GDM1 (cell line): ENCODE data around the gene DDX18.

ENCODE experiments used
- DNase-seq: peaks from one replicate; lab custom pipeline; 2025; lab: John Stamatoyannopoulos, UW

The DDX18 gene

DNA sequence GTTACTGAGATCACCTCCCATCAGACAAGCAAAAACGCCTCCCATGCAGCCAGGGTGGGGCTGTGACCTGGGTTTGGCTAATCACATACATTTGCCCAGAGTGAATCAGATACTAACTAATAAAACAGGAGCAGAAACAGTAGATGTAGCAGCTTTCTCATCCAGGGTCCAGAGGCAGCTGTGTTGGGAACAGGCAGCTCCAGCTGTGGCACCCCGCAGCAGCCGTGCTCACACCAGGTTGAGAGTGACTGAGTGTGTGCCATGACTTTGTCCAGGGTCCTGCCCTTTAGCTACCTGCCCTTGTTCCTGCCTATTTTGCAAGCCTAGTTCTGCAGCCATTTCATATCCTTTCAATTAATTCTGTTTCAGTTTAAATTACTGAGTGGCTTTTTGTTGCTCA, 20.5 kb downstream of the DDX18 start:
- no peak for DNase-seq

DNA sequence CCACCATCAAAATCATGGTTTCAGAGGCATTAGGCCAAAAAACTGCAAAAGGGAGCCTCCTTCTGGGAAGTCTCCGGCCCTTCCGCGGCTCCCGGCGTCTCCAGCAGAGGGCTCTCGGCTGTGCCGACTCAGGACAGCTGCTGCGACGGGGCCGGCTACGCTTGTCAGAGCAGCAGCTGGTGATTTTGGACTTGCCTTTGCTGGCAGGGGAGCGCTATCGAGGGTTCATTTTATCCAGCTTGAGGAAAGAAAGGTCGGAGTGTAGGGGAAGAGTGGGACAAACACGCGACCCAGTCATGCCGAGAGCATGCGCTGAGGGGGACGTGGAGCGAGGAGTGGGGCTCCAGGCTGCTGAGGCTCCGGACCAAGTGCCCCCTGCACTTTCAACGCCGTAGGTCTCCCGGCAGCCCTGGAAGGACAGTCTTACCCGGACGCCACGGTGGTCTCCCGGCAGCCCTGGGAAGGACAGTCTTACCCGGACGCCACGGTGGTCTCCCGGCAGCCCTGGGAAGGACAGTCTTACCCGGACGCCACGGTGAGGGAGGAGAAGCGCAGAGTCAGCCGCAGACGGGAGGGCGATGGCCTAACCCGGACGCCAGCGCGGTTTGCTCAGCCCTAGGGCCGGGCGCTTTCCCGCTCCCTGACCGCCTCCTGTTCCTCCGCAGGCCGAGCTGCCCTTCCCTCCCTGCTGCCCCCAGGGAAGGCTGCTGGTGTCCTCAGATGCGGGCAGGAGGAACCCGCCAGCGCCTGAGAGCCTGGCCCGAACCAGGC, 21.7 kb downstream of the DDX18 start:
- DNase-seq, result no peak

DNA sequence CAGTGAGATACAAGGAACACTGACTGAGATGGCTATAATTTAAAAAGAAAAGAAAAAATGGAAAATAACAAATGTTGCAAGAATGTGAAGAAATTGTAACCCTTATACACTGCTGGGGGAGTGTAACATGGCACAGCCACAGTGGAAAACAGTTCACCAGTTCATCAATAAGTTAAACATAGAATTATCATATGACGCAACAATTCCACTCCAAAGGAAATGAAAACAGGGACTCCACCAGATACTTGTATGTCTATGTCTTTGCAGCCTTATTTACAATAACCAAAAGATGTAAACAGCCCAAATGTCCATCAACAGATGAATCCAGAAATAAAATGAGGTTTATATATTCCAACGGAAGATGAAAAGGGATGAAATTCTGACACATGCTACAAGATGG, 30.8 kb downstream of the DDX18 start:
- no peak for DNase-seq

DNA sequence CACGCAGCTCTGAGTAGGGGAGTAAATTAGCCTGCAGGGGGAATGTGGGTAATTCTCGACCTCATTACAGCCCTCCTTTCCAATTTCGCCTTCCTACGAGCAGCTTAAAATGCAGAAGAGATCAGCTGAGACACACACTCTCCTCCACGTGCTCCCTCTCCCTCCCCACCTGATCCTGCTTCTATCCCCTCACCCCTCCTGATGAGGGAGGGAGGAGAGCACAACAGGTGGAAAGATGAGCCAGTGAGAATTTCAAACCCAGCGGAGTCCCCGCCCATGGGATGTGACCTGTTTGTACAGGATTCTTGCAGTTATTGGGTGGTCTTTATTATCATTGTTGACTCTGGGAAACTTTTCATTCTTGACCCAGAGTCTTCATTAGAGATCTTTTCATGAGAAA, 35.5 kb downstream of the DDX18 start:
- no peak for DNase-seq

DNA sequence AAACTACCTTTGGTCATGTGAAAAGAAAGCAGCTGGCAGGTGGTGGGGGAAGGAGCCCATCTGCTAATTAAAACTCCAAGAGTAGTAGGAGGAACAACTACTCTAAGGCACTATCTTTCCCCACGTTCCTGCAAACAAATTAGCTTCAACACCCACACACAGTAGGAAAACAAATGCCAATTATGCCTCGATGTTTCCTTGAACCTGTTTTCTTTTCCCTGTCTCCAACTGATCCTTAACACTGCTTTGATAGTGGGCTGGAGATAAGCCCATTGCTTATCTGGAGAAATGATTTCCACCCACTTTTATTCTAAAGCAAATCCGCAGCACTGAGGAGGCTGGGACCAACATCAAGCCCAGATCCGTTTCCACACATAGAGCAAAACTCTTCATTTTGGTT, 36.0 kb downstream of the DDX18 start:
- DNase-seq, result no peak

- no peak for DNase-seq
Measured at GRCh38 chr2:117851969-117852368, 37.5 kb downstream of the DDX18 start.

- DNase-seq, result no peak
Measured at GRCh38 chr2:117853316-117853715, 38.8 kb downstream of the DDX18 start.

GRCh38 chr2:117853873-117854272, 39.4 kb downstream of the DDX18 start:
- no peak for DNase-seq

GRCh38 chr2:117854610-117855009, 40.1 kb downstream of the DDX18 start:
- no peak for DNase-seq

- DNase-seq, result no peak
Measured at GRCh38 chr2:117855886-117856285, 41.4 kb downstream of the DDX18 start.

DNA sequence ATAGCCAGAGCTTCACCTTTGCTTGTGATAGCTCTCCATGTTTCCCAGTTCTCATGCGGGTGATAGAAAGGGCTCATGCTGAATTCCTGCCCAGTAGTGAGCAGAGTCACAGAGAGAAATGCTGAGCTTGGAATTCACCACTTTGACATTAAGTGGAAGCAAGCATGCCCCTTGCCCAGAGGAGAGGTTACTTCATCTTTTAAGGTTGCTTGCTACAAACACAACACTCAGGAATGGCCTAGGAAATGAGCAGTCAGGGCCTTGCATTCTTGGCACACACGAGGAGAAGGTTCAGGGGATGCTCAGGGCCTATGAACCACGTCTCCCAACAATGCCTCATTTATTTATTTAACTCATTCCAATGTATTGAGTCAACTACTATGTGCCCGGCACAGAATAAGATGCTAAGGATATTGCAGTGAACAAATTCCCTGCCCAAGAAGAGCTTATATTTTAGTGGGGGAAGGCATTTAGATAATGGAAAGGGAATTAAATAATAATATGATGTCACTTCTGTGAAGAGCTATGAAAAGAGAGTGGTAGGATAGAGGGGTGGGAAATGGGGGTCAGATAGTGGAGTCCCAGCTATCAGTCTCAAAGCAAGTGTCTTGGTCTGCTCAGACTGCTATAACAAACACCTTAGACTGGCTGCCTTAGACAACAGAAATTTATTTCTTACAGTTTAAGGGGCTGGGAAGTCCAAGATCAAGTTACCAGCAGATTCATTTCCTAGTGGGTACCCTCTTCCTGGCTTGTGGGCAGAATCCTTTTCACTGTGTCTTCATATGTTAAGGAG, 42.1 kb downstream of the DDX18 start:
- no peak for DNase-seq

DNA sequence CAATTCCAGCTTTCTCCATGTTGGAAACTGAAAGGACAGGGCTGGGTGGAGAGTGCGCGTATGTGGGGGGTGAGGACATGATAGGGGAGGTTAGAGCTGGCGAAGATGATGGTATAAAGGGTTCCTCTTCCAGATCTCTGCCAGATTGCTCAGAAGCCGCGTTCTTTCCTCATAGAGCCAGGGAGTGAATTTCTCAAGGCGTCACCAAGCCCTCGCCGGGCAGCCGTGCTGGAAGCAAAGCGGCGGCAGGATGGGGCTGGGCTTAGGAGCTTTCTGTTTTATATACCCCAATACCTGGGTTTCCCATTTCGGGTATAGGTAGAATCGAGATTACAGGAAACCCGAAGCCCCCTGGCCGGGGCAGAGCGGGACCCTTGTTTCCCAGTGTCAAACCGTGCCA, 43.8 kb downstream of the DDX18 start:
- DNase-seq, result no peak

DNA sequence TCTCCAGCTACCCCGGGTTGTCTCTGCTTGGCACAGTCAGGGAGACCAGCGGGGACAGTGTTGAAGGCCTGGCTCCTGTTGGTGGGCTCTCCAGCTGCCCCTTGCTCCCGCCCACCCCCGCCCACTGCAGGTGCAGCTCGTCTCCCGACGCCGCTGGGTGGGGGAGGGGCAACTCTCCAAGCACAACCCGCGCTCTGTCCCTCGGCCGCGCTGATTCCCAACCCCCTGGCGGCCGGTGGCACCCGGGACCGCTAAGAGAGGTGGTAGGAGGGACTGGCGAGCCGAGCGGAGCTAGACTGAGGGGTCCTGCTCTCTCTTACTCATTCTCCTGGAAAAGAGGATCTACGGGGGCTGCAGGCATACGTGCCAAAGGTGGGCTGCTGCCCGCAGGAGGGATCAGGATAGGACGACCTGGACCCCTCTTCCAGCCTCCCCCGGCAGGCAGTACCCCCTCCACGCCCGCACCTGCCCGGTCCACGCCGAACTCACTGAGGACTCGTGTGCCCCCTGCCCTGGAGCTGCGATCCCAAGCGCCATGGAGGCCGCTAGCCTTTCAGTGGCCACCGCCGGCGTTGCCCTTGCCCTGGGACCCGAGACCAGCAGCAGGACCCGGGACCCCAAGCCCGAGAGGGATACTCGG, 44.5 kb downstream of the DDX18 start:
- DNase-seq, result no peak

DNA sequence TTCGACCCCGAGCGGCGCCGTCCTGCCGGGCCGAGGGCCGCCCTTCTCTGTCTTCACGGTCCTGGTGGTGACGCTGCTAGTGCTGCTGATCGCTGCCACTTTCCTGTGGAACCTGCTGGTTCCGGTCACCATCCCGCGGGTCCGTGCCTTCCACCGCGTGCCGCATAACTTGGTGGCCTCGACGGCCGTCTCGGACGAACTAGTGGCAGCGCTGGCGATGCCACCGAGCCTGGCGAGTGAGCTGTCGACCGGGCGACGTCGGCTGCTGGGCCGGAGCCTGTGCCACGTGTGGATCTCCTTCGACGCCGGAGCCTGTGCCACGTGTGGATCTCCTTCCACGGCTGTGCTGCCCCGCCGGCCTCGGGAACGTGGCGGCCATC, 45.0 kb downstream of the DDX18 start:
- no peak for DNase-seq

GRCh38 chr2:117859924-117860647, 45.6 kb downstream of the DDX18 start:
- DNase-seq, result no peak

DNA sequence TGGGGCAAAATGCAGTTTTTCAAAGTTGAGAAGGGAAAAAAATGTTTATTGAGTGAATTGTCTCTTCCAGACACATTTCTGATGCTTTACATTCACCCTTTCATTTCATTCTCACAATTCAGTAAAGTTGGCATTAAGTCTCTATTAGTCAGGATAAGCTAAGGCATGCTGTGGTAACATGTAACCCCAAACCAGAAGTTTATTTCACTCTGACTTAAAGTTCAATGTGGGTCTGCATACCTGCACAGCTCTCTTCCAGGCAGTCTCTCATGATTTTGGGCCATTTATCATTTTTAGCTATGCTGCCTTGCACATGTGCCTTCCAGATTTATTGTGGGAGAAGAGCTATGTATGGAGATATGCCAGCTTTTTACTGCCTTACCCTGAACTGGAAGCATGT, 48.0 kb downstream of the DDX18 start:
- DNase-seq, result no peak

DNA sequence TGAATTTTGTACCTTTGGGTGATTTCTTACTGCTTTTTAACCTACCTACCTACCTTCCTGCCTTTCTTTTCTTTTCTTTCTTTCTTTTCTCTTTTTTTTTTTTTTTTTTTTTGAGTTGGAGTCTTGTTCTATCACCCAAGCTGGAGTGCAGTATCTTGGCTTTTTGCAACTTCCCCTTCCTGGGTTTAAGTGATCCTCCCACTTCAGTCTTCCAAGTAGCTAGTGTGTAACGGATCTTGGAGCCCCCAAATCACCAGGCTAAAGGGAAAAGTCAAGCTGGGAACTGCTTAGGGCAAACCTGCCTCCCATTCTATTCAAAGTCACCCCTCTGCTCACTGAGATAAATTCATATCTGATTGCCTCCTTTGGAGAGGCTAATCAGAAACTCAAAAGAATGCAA, 61.3 kb downstream of the DDX18 start:
- DNase-seq, result no peak

- no peak for DNase-seq
Measured at GRCh38 chr2:117879003-117879402, 64.5 kb downstream of the DDX18 start.
